ENCODE measurements around the gene CIC. TPM values are rescaled to one million over a fixed set of nuclear protein-coding genes. Genes with fewer than 3 reads are reported as not detected.
"Not testable (repeated sequence)": the region's sequence is repeated elsewhere in the genome, so short reads cannot be mapped to it uniquely, and the experiment has no call there.

CIC gene
- total RNA-seq, 1 experiment from 2014 or later = 30.4 TPM

DNA sequence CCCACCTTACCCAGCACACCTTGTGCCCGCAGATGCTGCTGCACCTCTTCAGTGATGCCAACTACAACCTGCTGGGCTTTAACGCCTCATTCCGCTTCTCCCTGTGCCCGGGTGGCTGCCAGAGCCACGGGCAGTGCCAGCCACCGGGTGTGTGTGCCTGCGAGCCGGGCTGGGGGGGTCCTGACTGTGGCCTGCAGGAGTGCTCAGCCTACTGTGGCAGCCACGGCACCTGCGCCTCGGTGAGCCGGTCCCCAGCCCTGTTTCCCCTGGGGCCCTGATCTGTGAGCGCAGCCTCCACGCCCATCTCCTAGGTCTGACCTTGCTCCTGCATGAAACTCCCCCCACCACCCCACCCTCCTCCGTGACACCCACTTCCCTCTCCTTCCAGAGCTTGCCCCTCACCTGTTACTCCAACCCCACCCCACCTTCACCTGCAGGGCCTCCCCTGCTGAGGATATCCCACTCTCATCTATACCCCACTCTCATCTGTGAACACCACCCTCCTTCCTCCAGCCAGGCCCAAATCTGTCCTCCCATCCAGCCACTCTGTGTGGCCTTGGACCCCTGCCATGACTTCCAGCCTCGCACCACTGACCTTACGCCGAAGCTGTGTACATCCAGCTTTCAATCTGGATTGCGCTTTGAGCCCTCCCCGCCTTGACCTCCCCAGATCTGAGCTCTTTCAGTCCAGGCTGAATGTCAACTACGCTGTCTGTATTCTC is 65.1 kb downstream of the CIC start:
- DNase-seq (ENCODE audit: low read depth) = no peak

DNA sequence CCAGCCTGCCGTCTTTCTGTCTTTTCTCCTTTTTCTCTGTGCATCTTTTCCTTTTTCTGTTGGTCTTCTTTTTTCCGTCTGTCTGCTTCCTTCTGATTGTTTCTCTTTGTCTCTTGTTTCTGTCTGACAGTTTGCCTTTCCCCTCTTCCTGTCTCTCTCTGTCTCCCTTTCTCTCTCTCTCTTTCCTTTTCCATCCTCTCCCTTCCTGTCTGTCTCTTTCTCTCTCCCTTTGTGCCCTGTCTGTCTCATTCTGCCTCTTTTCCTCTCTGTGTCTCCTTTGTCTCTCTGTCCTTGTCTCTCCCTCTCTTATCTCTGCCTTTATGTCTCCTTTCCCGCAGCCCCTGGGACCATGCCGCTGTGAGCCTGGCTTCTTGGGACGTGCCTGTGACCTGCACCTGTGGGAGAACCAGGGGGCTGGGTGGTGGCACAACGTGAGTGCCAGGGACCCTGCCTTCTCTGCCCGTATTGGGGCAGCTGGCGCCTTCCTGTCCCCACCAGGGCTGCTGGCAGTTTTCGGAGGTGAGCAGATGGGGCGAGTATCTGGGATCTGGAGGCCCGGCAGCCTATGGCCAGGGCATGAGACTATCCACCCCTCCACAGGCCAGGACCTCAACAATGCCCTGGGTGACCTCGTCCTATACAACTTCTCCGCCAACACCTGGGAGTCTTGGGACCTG is 65.8 kb downstream of the CIC start:
- DNase-seq (ENCODE audit: low read depth) = no peak

DNA sequence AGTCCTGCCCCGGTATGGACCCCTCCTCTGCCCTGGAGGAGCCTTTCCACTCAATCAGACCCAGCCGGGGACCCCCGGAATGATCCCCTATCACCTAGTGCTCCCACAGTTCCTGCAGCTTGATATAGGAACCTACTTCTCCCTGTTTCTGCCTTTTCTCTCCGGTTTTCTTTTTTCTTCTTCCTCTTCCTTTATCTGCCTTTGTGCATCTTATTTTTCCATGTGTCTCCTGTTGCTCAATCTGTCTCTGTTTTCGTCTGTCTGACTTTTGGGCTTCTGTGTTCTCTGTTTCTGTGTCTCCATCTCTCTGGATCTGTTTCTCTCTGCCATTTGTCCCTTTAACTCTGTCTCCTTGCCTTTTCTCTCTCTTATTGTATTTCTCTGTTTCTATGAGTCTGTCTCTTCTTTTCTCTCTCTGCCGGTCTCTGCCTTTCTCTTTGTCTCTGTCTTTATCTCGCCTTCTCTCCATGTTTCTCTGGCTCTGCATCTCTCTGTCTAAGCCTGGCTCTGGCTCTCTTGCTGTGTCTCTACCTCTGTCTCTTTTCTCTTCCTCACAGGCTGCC is 66.4 kb downstream of the CIC start:
- no peak for DNase-seq (ENCODE audit: low read depth)

DNA sequence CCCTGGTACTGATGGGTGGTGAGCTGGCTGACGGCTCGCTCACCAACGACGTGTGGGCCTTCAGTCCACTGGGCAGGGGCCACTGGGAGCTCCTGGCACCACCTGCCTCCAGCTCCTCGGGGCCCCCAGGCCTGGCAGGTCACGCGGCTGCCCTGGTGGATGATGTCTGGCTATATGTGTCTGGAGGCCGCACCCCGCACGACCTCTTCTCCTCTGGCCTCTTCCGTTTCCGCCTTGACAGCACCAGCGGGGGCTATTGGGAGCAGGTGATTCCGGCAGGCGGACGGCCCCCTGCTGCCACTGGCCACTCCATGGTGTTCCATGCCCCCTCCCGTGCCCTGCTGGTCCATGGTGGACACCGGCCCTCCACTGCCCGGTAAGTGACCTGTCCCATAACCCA is 66.9 kb downstream of the CIC start:
- DNase-seq (ENCODE audit: low read depth) = no peak

DNA sequence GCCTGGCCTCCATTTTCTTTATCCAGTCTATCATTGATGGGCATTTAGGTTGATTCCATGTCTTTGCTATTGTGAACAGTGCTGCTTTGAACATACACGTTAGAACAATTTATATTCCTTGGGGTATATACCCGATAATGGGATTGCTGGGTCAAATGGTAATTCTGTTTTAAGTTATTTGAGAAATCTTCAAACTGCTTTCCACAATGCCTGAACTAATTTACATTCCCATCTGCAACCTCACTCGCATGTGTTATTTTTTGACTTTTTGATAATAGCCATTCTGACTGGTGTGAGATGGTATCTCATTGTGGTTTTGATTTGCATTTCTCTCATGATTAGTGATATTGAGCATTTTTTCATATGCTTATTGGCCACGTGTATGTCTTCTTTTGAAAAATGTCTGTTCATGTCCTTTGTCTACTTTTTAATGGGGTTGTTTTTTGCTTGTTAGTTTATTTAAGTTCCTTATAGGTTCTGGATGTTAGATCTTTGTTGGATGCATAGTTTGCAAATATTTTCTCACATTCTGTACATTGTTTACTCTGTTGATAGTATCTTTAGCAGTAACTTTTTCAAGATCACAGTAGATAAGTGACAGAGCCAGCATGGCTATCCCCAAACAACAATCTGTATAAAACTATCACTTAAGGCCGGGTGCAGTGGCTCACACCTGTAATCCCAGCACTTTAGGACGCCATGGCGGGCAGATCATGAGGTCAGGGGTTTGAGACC is 70.2 kb downstream of the CIC start:
- DNase-seq (ENCODE audit: low read depth) = not testable (repeated sequence)

DNA sequence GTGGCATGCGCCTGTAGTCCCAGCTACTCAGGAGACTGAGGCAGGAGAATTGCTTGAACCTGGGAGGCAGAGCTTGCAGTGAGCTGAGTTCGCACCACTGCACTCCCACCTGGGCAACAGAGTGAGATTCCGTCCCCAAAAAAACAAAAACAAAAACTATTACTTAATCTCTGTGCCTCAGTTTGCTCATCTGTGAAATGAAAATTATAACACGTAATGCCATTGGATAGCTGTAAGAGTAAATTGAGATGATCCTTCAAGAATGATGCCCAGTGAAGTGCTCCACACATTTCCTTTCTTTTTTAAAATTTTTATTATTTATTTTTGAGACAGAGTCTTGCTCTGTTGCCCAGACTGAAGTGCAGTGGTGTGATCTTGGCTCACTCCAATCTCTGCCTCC is 70.9 kb downstream of the CIC start:
- DNase-seq (ENCODE audit: low read depth) = not testable (repeated sequence)

DNA sequence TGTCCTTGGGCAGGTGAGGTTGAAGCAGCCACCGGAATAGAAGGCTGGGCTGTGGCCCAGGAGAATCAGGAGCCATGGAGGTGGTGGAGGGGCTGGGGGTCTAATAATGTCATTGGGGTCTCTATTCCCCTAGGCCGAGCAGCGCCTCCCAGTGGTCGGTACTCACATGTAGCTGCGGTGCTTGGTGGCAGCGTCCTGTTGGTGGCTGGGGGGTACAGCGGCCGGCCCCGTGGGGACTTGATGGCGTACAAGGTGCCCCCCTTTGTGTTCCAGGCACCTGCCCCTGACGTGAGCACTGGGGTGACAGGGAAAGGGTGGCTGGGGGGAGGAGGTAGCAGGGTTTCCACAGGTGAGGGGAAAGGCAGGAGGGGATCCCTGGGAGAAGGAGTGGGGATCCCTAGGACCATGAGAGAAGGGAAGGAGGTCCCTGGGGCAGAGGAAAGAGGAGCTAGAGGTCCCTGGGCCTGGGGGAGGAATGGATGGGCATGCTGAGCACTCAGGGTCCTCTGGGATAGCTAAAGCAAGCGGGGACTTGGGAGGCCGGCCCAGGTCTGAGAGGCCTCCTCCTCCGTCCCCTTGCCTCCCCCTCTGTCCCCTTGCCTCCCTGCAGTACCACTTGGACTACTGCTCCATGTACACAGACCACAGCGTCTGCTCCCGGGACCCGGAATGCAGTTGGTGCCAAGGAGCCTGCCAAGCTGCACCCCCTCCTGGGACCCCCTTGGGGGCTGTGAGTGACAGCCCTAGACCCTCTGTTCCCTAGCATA is 74.5 kb downstream of the CIC start:
- DNase-seq (ENCODE audit: low read depth) = no peak

DNA sequence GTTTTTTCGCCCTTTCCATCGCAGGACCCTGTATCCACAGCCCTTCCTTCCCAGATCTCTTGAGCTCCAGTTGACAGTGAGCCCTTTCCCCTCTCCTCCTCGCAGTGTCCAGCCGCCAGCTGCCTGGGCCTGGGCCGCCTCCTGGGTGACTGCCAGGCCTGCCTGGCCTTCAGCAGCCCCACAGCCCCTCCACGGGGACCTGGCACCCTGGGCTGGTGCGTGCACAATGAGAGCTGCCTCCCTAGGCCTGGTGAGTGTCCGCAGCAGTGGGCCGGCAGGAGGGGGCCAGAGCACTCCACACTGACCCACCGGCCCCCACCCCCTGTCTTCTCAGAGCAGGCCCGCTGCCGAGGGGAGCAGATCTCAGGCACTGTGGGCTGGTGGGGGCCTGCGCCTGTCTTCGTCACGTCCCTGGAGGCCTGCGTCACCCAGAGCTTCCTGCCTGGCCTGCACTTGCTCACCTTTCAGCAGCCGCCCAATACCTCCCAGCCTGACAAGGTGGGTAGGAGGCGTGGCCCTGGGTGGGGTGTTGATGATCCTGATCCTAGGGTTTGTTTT is 75.4 kb downstream of the CIC start:
- no peak for DNase-seq (ENCODE audit: low read depth)

Other genes with a start within 250 kb of the CIC start
- 0.07 TPM in 1 of 2 replicates, not detected in the other for gene GRIK5, start 199.0 kb upstream of the CIC start, total RNA-seq (2014; rRNA removed; shearing (Covaris generic))
- 18.1 and 29.9 TPM in 2 replicates for gene ZNF574, start 193.1 kb upstream of the CIC start, total RNA-seq (2014; rRNA removed; shearing (Covaris generic))
- gene POU2F2, start 136.8 kb upstream of the CIC start, total RNA-seq (2014; rRNA removed; shearing (Covaris generic)) = 0.17 and 0.30 TPM in 2 replicates
- 27.5 and 43.8 TPM in 2 replicates for gene DEDD2, start 51.6 kb upstream of the CIC start, total RNA-seq (2014; rRNA removed; shearing (Covaris generic))
- gene ZNF526, start 48.9 kb upstream of the CIC start, total RNA-seq (2014; rRNA removed; shearing (Covaris generic)) = 6.4 and 12.1 TPM in 2 replicates
- 32.7 and 34.8 TPM in 2 replicates for gene GSK3A, start 26.6 kb upstream of the CIC start, total RNA-seq (2014; rRNA removed; shearing (Covaris generic))
- gene ERF, start 14.1 kb upstream of the CIC start, total RNA-seq (2014; rRNA removed; shearing (Covaris generic)) = 34.6 and 42.1 TPM in 2 replicates
- 0.30 and 2.1 TPM in 2 replicates for gene PRR19, start 32.9 kb downstream of the CIC start, total RNA-seq (2014; rRNA removed; shearing (Covaris generic))
- gene PAFAH1B3, start 33.4 kb downstream of the CIC start, total RNA-seq (2014; rRNA removed; shearing (Covaris generic)) = 80.7 and 81.2 TPM in 2 replicates
- not detected in 2 replicates for gene TMEM145, start 44.1 kb downstream of the CIC start, total RNA-seq (2014; rRNA removed; shearing (Covaris generic))
- gene MEGF8, start 56.4 kb downstream of the CIC start, total RNA-seq (2014; rRNA removed; shearing (Covaris generic)) = 5.0 and 12.3 TPM in 2 replicates
- gene CNFN, start 121.0 kb downstream of the CIC start, total RNA-seq (2014; rRNA removed; shearing (Covaris generic)) = 3.8 TPM in 1 of 2 replicates, not detected in the other
- 0.17 and 3.3 TPM in 2 replicates for gene LIPE, start 158.1 kb downstream of the CIC start, total RNA-seq (2014; rRNA removed; shearing (Covaris generic))
- not detected in 2 replicates for gene CXCL17, start 173.7 kb downstream of the CIC start, total RNA-seq (2014; rRNA removed; shearing (Covaris generic))

Data from M059J (cell line).